Left renal pelvis (tissue), 4 donors: ENCODE results near the gene MAPK8. TPM values are rescaled to one million over a fixed set of nuclear protein-coding genes. Genes with fewer than 3 reads are reported as not detected.
"Not testable (repeated sequence)": the region's sequence is repeated elsewhere in the genome, so short reads cannot be mapped to it uniquely, and the experiment has no call there.

Experiments
- DNase-seq, 4 donors: peaks; one replicate each; pipeline ENCODE4 v3.0.0-alpha.2; 2013; ENCODE audit warnings: low read depth in 4 of 4, low spot score in 3 of 4
- polyA plus RNA-seq, 4 donors: library from polyadenylated mRNA; unstranded; fragments of 120-200 nt; gene quantifications; one replicate each; pipeline ENCODE4 v1.2.1, GENCODE V29; 2013; ENCODE audit not compliant: insufficient read length in 4 of 4

MAPK8 gene
- 10 to 100 TPM; 61.3 to 85.0 (median 76.0) TPM for polyA plus RNA-seq

DNA sequence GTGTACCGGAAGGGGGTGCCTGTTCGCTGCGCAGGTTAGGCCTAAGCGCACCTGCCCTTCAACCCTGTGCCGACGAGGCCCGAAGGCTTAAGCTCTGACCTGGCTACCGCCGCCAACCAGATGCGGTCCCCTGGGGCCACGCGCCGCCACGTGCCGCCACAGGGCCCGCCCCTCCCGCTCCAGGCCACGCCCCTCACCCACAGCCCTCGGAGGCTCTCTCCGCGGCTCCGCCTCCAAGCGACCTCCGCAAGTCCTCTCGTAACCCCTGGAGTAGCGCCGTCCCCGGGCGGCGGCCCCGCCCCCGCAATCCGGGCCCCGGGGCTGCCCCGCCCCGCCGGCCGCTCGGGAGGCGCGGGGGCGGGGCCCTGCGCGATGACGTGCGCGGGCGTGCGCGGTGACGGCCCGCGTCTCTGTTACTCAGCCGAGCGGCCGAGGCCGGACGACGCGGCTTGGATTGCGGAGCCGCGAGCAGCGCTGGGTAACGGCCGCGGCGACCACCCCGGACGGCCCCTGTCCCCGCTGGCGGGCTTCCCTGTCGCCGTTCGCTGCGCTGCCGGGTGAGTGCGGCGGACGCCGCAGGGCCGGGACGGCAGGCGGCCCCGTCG is at the start of gene MAPK8:
MAPK8 (plus strand) TSS at position 413 of the 605 bp plus-strand sequence. CDS start 94,984 bp downstream, outside the sequence.
- peak; percentile 66 to 76 (median 72) for DNase-seq

DNA sequence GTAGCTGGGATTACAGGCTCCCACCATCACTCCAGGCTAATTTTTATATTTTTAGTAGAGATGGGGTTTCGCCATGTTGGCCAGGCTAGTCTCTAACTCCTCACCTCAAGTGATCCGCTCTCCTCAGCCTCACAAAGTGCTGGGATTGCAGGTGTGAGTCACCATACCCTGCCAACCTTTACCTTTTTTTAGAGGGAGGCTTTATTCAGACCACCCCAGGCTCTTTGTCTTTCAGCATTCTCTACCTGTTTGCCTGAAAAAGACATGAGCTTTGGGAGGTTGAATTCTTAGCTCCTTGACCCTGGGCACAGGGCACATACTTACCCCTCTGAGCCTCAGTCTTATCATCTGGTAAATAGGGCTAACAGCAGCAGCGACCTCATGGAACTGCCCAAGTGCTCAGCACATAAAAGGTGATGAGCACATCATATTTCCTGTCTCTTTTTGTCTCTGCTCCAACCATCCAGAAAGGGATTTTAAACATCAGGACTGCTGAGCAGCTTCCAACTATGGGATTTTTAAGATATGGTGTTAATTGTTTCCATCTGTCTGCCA is 49.0 kb upstream of the MAPK8 start:
- DNase-seq: no peak

DNA sequence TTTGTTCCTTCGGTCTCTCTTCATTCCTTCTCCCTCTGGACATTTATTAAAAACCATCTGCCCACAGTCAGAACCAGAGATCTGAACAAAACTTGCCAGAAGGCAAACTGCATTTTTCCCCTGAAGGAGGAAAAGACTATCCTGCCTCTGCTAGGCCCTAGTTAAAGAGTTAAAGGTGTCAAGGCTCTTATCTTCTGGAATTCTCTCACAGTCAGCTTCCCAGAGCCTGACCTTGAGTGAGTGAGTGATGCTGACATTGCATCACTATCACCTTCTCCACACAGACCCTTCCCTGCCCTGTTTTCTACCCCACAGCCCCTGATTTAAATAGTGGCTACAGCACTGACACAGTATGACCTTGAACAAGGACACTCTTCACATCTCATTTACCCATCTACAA is 48.4 kb upstream of the MAPK8 start:
- no peak for DNase-seq

DNA sequence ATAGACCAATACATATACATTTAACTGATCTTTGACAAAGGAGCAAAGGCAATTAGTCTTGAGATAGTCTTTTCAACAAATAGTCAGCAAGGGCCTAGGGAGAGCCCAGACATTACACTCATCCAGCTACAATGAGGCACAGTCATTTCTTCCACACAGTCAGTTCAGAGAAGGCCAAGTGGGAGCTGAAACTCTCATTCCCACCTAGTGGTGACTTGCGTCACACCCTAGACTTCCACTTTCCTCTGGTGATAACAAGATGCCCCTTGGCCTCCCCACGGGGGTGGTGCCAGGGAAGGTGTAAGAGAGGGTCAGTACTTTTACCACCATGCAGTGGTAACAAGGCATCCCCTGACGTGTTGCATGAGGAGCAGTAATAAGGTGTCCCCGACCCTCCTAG is 39.9 kb upstream of the MAPK8 start:
- DNase-seq: no peak

DNA sequence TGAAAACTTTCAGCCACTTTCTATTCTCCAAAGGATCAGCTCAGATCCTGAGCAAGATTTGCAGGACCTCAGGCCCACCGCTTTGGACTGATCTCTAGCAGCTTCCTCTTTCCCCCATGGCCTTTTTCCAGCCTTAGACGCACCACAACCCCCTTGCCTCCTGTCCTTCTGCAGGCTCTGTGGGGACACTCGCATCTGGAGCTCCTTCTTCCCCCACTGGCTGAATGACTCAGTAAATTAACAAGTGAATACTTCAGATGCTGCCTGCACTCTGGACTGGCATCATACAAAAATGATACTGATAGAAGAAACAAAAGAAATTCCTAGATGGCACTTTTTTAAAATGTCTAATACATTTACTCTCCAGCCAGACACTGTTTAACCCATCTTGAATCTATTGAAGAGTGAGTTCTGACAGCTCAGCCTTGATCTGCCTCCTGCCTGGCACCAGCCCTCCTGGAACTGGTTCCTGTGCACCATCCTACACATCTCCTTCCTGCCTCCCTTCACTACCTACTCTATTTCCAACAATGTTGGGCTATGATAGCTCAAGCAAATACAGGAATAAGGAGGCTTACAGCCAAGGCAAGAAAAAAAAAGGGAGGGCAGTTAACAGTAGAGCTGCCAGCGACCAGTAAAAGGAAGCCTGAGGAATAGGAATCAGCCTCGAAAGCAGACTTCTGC is 35.3 kb upstream of the MAPK8 start:
- DNase-seq: no peak

DNA sequence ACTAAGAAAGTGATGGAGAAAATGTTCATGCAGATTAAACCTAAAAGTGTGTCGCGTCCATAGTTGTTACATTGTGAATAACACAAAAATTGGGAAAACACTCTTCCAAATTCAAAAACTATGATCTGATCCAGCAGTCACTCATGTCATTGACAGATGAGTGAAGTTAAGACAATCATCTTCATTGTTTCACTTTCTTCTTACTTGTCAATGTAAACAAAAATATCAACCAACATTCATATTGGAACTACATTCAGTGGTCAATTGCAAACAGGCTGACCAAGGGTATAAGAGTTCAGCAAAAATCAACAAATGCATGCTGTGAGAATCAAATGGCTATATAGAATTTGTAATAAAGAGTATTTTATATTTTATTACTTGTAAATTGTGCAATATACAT is 33.8 kb upstream of the MAPK8 start:
- no peak for DNase-seq

DNA sequence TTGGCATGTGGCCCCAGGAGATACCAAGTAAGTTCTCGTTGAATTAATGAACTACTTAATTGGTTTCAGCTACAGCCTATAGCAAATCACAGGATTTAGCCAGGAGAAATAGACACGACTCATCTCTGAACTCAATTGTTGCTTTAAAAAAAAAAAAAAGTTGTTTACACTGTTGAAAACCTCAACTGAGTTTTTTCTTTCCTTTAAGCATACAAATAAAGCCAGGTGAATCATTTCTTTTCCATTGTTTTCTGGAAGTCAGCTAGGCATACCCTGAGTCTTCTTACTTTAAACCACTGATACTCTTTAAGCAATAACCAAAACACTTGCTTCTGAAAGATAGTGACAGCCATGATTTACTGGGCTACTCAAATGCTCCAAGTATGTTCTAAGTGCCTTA is 32.7 kb upstream of the MAPK8 start:
- DNase-seq: no peak

DNA sequence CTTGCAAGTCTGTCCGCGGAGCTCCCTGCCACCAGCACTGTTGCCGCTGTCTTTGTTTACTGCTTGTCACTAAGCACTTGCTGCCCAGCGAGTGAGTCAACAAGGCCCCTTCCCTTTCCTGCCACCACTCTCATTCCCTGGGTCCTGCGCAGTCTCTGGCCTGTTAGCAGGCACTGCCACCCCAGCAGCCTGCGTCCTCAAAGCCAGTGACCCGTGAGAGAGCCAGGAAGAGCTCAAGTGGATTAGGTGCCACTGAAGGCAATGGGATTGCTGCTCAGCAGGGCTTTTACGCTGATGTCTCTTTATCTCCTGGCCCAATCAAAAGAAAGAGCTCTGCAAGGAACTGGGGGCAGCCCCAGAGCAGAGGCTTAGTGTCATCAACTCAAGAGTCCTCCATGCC is 31.8 kb upstream of the MAPK8 start, which contains the start of gene FRMPD2:
FRMPD2 (minus strand) TSS at position 61 of the 400 bp plus-strand sequence. CDS start 129 bp downstream, outside the sequence.
- no peak for DNase-seq

DNA sequence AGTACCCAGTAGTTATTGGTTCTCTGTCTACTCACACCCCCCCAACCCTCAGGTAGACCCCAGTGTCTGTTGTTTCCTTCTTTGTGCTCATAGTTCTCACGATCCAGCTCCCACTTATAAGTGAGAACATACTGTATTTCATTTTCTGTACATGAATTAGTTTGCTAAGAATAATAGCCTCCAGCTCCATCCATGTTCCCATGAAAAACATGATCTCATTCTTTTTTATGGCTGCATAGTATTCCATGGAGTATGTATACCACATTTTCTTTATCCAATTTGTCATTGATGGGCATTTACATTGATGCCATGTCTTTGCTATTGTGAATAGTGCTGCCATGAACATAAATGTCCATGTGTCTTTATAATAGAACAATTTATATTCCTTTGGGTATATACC is 29.4 kb upstream of the MAPK8 start:
- DNase-seq: no peak

DNA sequence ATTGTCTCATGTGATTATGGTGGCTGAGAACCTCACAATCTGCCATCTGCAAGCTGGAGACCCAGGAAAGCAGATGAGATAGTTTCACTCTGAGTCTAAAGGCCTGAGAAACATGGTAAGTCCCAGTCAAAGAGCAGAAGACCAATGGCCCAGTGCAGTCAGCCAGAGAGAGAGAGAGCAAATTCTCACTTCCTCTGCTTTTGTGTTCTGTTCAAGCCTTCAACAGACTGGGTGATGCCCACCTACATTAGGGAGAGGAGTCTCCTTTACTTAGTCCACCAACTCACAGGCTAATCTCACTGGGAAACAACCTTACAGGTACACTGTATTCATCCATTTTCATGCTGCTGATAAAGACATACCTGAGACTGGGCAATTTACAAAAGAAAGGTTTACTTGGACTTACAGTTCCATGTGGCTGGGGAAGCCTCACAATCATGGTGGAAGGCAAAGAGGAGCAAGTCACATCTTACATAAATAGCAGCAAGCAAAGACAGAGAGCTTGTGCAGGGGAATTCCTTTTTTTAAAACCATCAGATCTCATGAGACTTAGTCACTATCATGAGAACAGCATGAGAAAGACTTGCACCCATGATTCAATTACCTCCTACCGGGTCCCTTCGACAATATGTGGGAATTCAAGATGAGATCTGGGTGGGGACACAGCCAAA is 27.3 kb upstream of the MAPK8 start:
- no peak for DNase-seq

DNA sequence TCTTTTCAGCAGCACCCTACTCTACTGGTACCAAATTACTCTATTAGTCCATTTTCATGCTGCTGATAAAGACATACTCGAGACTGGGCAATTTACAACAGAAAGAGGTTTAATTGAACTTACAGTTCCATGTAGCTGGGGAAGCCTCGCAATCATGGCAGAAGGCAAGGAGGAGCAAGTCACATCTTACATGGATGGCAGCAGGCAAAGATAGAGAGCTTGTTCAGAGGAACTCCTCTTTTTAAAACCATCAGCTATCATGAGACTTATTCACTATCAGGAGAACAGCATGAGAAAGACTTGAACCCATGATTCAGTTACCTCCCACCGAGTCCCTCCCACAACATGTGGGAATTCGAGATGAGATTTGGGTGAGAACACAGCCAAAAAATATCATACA is 24.8 kb upstream of the MAPK8 start:
- not testable (repeated sequence) for DNase-seq

DNA sequence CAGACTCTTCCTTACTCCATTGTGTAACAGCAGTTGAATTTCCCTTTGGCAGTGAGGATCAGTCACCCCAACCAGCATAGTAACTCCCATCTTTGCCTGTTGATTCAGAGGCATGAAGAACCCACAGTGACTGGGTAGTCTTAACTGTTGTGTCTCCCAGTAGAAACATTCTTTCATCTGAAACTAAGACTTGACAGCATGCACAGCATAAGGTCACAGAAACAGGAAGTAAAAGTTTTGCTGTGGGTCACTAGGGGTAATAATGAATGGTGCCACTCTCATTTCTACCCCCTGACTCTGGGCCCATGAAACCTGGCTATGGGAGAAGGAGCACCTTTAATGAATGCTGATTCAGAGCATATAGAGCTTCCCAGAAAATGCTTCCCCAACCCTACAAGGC is 23.6 kb upstream of the MAPK8 start:
- no peak for DNase-seq

DNA sequence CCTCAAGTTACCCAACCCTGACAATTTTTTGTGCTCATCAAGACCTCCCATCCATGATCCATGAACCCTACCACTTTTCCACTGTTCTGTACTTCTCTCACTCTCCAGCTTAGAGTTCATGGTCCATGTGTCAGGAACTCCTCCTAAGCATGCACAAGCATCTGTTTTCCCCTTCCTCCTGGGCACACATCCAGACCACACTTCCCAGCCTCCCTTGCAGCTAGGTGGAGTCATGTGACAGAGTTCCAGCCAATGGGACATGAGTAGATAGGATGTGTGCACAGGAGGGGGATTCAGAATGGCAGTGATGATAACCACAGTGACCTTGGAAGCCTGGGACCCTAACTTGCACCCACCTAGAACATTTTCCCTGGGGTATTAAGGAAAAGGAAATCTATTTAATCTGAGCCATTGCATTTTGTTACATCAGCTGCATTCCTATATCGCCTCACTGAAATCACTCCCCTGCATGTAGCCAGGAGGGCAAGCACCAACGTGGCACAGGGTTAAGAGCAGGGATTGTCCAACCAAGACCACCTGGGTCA is 22.4 kb upstream of the MAPK8 start:
- DNase-seq: no peak

DNA sequence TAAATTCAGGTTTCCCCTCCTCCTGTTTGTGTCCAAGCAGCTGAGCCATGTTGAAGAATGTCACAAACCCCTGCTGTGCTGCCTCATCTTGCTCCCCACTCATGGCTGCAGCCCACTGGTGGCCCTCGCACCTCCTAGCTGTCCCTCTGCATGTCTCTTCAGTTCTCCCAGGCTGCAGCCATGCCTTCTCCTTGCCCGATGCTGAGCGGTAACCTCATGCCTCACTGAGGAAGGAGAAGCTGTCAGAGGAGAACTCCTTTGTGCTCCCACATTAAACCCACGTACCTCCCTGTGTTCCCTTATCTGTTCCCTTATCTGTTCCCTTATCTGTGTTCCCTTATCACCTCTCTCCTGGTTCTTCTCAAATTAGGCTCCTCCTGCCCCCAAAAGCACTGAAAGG is 21.7 kb upstream of the MAPK8 start:
- DNase-seq: no peak

DNA sequence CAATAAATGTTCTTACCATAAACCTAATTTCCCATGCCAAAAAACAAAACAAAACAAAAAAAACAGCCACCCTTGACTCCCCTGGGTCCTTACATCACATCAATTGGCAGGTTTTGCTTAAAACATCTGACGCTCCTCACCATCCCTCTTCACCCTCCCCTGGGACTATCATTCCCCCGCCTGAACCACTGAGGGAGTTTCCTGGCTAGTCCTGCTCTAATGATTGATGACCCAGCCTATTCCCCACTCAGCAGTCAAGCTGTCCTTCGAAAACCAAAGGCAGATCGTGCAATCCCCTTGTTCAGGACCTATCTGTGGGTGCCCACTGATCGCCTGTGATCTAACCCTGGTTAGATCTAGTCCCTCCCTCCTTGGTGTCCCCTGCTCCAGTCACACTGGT is 20.8 kb upstream of the MAPK8 start:
- DNase-seq: no peak

DNA sequence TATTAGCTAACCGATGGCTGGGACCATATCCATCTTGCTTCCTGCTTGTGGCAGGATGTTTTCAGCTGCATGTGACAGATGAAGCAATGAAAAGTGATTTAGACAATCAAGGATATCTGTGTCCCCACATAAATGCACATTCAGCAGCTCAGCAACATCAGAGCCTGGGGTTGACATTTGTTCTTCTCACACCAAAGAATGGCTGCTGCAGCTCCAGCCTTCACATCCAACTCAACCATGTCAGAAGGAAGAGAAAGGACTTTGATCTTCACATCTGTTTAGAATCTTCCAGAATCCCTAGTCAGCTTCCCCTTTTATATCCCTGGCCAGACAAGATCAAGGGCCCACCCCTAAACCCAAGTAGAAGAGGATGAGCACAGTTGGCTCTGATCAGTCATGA is 20.1 kb upstream of the MAPK8 start:
- DNase-seq: no peak

DNA sequence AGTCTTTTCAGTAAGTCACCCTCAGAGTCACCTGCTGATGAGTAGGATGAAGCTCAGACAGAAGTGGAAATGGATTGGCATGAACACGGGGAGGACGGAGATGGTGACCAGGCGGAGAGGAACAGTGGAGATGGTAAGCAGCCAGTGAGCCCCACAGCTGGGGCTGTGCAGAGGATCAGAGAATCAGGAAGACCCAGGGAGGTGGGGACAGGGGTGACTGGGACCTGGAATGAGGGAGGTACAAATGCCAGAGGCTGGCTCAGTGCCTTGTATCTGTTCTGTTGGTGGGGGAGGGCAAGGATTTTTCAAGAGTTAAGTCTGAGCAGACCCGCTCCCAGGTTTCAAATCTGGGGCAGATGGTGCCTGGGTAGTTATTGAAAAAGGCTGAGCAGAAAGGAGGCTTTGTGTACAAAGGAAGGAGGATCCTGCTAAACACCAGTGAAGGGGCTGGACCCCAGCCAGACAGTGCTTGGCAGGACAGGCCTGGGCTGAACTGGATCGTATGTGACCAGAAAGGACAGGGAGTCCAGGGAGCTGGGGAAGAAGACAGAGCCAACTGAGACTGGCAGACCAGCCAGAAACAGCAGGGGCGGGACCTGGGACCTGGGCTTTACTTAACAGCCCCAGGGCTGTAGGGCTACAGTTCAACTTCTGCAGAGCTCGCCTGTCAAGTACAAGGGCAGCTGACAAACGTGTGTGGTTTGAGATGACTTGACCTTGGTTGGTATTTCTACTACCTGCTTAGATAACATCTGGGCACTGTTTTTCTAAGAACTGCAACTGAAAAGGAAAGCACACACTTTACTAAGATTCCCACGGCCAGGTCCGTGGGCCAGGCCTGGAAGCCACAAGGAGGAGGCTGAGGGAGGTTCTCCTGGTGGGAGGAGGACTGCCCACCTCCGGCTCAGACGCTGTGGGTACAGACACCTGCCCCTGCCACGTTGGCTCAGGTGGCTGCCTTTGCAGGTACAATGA is 18.8 kb upstream of the MAPK8 start:
- no peak for DNase-seq

DNA sequence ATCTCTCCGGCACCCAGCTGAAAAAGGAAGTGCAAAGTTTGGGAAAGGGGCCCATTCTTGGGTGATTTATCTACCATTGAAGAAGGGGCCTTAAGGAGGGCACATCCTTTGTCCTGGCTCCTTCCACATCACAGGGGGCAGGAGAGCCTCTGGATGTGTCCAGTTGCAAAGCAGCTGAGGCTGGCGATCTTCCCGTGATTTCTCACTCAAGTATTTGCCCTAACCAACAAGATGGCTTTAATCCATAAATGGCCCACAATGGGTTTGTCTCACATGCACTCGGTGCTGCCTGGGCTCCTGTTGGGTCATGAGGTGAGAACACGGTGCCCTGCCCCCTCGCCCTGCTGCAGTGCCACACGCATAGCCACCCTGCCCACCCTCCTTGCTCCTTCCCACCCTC is 17.8 kb upstream of the MAPK8 start:
- no peak for DNase-seq

DNA sequence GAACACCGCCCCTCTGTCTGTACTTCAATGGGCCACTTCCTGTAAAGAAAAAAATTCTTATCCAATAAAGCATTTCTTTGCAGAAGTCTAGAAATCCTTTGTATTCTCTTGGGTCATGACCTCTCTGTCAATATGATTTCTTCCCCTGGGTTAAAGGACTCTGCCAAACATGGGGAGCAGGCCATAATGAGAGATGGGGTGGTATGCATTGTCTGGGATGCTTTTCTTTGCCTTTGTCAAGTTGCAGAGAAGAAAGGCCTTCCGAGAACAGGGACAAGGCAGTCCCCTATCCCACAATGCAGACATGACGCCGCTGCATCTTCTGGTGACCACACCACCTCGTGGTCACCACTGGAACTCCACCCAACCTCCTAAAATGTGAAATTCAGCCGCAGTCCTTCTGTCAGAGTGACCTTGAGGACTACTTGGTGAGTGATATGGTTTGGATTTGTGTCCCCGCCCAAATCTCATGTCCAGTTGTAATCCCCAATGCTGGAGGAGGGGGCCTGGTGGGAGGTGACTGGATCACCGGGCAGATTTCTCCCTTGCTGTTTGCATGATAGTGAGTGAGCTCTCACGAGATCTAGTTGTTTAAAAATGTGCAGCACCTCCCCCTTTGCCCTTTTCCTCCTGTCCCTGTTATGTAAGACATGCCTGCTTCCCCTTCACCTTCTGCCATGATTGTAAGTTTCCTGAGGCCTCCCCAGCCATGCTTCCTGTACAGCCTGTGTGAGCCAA is 16.8 kb upstream of the MAPK8 start:
- DNase-seq: peak in 1 of 4 donors; percentile 22
